ENCODE results near the gene ABI3.

Gene ABI3

DNA sequence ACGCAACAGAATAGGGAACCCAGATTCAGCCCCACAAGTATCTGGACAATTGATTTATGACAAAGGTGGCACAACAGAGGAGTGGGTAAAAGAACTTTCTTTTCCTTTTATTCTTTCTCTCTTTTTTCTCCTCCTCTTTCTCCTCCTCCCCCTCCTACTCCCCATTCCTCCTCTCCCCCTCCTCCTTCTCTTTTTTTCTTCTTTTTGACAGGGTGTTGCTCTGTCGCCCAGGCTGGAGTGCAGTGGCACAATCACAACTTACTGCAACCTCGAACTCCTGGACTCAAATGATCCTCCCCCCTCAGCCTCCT is 16.3 kb upstream of the ABI3 start:
- TF ChIP-seq POLR2AphosphoS5 (IDR thresholded peaks at IDR 0.05; ENCODE audit: low read depth, low read length) (no peak), FOXP2 (optimal IDR thresholded peaks at IDR 0.05; ENCODE audit: borderline replicate concordance, extremely low read depth, extremely low read length, insufficient read depth) (no peak), REST (IDR thresholded peaks at IDR 0.05; ENCODE audit: insufficient read depth in 1 of 2, low read depth in 2 of 2, low read length in 2 of 2) (no peak), TAF1 (IDR thresholded peaks at IDR 0.05; ENCODE audit: borderline replicate concordance, insufficient read depth, low read length) (no peak), SIN3A (IDR thresholded peaks at IDR 0.05; ENCODE audit: borderline replicate concordance, insufficient read depth, low read length) (no peak)

DNA sequence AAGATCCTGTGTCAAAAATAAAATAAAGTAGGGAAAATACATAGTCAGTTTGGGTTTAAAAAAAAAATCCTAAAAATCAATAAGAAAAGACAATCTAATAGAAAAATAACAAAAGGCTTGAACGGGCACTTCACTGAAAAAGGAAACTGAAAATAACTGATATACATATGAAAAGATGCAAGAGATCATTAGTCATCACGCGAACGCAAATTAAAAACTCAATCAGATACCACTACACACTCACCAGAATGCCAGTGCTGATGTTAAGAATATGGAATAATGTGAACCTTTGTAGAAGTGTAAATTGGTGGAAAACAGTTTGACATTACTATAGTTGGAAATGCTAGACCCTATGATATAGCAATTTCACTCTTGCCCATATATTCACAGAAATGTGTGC is 14.8 kb upstream of the ABI3 start:
- TF ChIP-seq TAF1 (IDR thresholded peaks at IDR 0.05; ENCODE audit: borderline replicate concordance, insufficient read depth, low read length) (no peak), FOXP2 (optimal IDR thresholded peaks at IDR 0.05; ENCODE audit: borderline replicate concordance, extremely low read depth, extremely low read length, insufficient read depth) (no peak), REST (IDR thresholded peaks at IDR 0.05; ENCODE audit: insufficient read depth in 1 of 2, low read depth in 2 of 2, low read length in 2 of 2) (no peak), SIN3A (IDR thresholded peaks at IDR 0.05; ENCODE audit: borderline replicate concordance, insufficient read depth, low read length) (no peak), POLR2AphosphoS5 (IDR thresholded peaks at IDR 0.05; ENCODE audit: low read depth, low read length) (no peak)

GRCh38 chr17:49196520-49196919 is 14.0 kb upstream of the ABI3 start:
- TF ChIP-seq REST (IDR thresholded peaks at IDR 0.05; ENCODE audit: insufficient read depth in 1 of 2, low read depth in 2 of 2, low read length in 2 of 2) (no peak), TAF1 (IDR thresholded peaks at IDR 0.05; ENCODE audit: borderline replicate concordance, insufficient read depth, low read length) (no peak), FOXP2 (optimal IDR thresholded peaks at IDR 0.05; ENCODE audit: borderline replicate concordance, extremely low read depth, extremely low read length, insufficient read depth) (no peak), POLR2AphosphoS5 (IDR thresholded peaks at IDR 0.05; ENCODE audit: low read depth, low read length) (no peak), SIN3A (IDR thresholded peaks at IDR 0.05; ENCODE audit: borderline replicate concordance, insufficient read depth, low read length) (no peak)

- TF ChIP-seq REST (IDR thresholded peaks at IDR 0.05; ENCODE audit: insufficient read depth in 1 of 2, low read depth in 2 of 2, low read length in 2 of 2), result no peak
- no peak for TF ChIP-seq POLR2AphosphoS5 (IDR thresholded peaks at IDR 0.05; ENCODE audit: low read depth, low read length)
- TF ChIP-seq TAF1 (IDR thresholded peaks at IDR 0.05; ENCODE audit: borderline replicate concordance, insufficient read depth, low read length), result no peak
- no peak for TF ChIP-seq SIN3A (IDR thresholded peaks at IDR 0.05; ENCODE audit: borderline replicate concordance, insufficient read depth, low read length)
- no peak for TF ChIP-seq FOXP2 (optimal IDR thresholded peaks at IDR 0.05; ENCODE audit: borderline replicate concordance, extremely low read depth, extremely low read length, insufficient read depth)
Measured at GRCh38 chr17:49197346-49197998, 13.0 kb upstream of the ABI3 start.

DNA sequence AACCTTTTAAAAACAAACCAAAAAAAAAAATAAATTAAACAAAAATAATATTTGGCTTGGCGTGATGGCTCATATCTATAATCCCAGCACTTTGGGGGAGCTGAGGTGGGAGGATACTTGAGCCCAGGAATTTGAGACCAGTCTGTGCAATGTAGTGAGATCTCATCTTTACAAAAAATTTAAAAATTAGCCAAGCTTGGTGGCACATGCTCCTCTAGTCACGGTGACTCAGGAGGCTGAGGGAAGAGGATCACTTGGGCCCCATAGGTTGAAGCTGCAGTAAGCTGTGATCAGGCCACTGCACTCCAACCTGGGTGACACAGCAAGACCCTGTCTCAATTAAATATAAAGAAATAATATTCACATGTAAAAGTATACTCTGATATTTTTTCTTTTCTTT is 12.3 kb upstream of the ABI3 start:
- TF ChIP-seq POLR2AphosphoS5 (IDR thresholded peaks at IDR 0.05; ENCODE audit: low read depth, low read length) (no peak), SIN3A (IDR thresholded peaks at IDR 0.05; ENCODE audit: borderline replicate concordance, insufficient read depth, low read length) (no peak), TAF1 (IDR thresholded peaks at IDR 0.05; ENCODE audit: borderline replicate concordance, insufficient read depth, low read length) (no peak), FOXP2 (optimal IDR thresholded peaks at IDR 0.05; ENCODE audit: borderline replicate concordance, extremely low read depth, extremely low read length, insufficient read depth) (no peak), REST (IDR thresholded peaks at IDR 0.05; ENCODE audit: insufficient read depth in 1 of 2, low read depth in 2 of 2, low read length in 2 of 2) (no peak)
